GM12891 (cell line): Measurements from ENCODE around the gene CCL25.

Experiments
- POLR2A ChIP-seq: IDR thresholded peaks from 2 replicates; pipeline ENCODE4 v1.6.1; 2011; ENCODE audit warnings: low read depth, low read length, control low read depth
- POU2F2 ChIP-seq: IDR thresholded peaks from 2 replicates; pipeline ENCODE4 v1.6.1; 2011; ENCODE audit warnings: low read depth, mild to moderate bottlenecking, control low read depth, low read length, moderate library complexity
- TAF1 ChIP-seq: IDR thresholded peaks from 2 replicates; pipeline ENCODE4 v1.6.1; 2011; ENCODE audit warnings: low read depth, low read length, control low read depth

DNA sequence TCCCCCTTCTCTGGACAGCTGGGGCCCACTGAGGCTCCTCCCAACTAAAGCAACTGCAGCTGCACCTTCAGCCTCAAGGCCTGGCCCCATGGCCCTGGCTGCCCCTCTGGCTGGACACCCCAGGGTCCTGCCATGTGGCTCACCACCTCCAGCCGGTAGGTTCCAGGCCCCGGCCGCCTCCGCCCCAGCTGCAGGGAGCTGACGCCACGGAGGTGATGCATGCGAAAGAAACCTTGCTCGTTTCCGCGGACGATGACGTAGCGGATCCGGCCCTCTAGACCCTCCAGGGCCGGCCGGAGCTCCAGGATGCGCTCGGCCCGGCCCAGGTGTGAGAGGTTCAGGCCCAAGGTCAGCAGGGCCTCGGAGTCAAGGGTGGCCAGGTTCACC, 13.3 kb downstream of the CCL25 start:
- TF ChIP-seq POLR2A (no peak), POU2F2 (no peak), TAF1 (no peak)
